ENCODE measurements around the gene RAB1B. TPM values are rescaled to one million over a fixed set of nuclear protein-coding genes. Genes with fewer than 3 reads are reported as not detected.
A peak's percentile ranks its signal among the peaks of the same experiment; 100 is the strongest.
"Not testable (repeated sequence)": the region's sequence is repeated elsewhere in the genome, so short reads cannot be mapped to it uniquely, and the experiment has no call there.

RAB1B gene
- total RNA-seq, 1 donor from 2014 or later: 123 TPM

- no peak overlapping the region for H3K27ac Mint-ChIP-seq
- no peaks in the 10 kb centered on the region for H3K36me3 Mint-ChIP-seq (ENCODE audit: low read depth)
- H3K4me1 Mint-ChIP-seq: peaks cover 3% of the 10 kb centered on the region
- intact Hi-C loops (cut with micrococcal nuclease): no loop called here
- no peak overlapping the region for H3K4me3 Mint-ChIP-seq
- no peaks in the 10 kb centered on the region for H3K9me3 Mint-ChIP-seq
- H3K27me3 Mint-ChIP-seq: peaks cover 15% of the 10 kb centered on the region
- DNase-seq: no peak
Observed at GRCh38 chr11:66297610-66298009, 29.2 kb downstream of the RAB1B start.

- Mint-ChIP-seq H3K27ac (no peak overlapping the region), H3K9me3 (no peaks in the 10 kb centered on the region), H3K36me3 (ENCODE audit: low read depth) (no peaks in the 10 kb centered on the region), H3K4me3 (no peak overlapping the region), H3K27me3 (peaks cover 3% of the 10 kb centered on the region), H3K4me1 (no peaks in the 10 kb centered on the region)
- intact Hi-C loops (cut with micrococcal nuclease): no loop called here
- DNase-seq: no peak
Observed at GRCh38 chr11:66299186-66299585, 30.7 kb downstream of the RAB1B start.

DNA sequence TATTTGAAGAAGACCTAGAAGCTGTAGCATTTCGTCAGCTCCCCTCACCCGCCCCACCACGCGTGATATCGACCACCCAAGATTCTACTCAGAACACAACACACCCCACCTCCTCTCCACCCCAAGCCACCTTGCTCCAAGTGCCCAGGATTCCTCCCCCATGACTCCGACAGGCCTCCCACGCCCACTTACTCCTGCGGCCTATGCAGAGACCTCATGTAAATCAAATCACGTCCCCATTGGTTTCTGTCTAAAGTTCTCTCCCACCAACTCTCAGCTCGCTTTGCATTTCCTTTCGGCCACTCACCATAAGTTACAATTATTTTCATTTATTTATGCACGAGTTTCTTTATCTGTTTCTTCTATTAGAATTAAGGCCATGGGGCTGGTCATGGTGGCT lies 34.2 kb downstream of the RAB1B start:
- intact Hi-C loops (cut with micrococcal nuclease): no loop called here
- H3K4me3 Mint-ChIP-seq: no peak overlapping the region
- H3K4me1 Mint-ChIP-seq: no peaks in the 10 kb centered on the region
- no peaks in the 10 kb centered on the region for H3K36me3 Mint-ChIP-seq (ENCODE audit: low read depth)
- H3K27ac Mint-ChIP-seq: no peak overlapping the region
- peaks cover 5% of the 10 kb centered on the region for H3K27me3 Mint-ChIP-seq
- H3K9me3 Mint-ChIP-seq: no peaks in the 10 kb centered on the region
- DNase-seq: no peak

DNA sequence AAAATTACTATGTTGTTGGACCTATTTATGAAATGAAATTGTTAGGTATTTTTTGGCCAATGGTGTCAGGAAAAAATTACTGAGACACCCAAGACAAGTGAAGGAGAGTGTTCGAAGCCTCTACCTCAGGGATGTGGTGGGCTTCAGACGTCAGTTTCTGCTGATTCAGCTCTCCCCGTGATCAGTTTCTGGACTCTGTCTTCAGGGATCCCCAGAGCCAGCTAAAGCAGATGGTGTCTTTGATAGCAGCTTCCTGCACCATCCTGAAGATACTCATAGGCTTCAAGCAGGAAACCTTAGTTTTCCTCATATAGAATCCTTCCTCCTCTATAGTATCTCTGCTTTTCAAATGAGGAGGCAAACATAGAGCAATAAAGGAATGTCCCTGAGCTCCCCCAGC lies 41.0 kb downstream of the RAB1B start:
- intact Hi-C loops (cut with micrococcal nuclease): no loop called here
- DNase-seq: no peak
- H3K9me3 Mint-ChIP-seq: no peaks in the 10 kb centered on the region
- H3K4me1 Mint-ChIP-seq: peaks cover 14% of the 10 kb centered on the region
- H3K27ac Mint-ChIP-seq: no peak overlapping the region
- no peak overlapping the region for H3K4me3 Mint-ChIP-seq
- H3K27me3 Mint-ChIP-seq: peaks cover 5% of the 10 kb centered on the region
- no peaks in the 10 kb centered on the region for H3K36me3 Mint-ChIP-seq (ENCODE audit: low read depth)

DNA sequence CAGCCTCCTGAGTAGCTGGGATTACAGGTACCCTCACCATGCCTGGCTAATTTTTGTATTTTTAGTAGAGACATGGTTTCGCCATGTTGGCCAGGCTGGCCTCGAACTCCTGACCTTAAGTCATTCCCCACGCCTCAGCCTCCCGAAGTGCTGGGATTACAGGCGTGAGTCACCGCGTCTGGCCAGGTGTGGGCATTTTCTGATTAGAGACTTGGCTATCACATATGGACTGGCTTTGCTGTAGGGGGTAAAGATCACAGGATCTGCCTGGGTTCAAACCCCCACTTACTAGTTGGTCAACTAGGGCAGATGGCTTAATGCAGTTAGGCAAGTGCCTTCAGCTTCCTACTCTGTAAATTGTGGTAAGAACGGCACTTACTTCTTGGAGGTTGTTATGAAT lies 41.9 kb downstream of the RAB1B start:
- Mint-ChIP-seq H3K36me3 (ENCODE audit: low read depth) (no peaks in the 10 kb centered on the region), H3K4me3 (no peak overlapping the region), H3K27ac (no peak overlapping the region), H3K9me3 (no peaks in the 10 kb centered on the region), H3K27me3 (peaks cover 6% of the 10 kb centered on the region), H3K4me1 (peaks cover 17% of the 10 kb centered on the region)
- no peak for DNase-seq
- intact Hi-C loops (cut with micrococcal nuclease): no loop called here

GRCh38 chr11:66310803-66311440 lies 42.5 kb downstream of the RAB1B start:
- intact Hi-C loops (cut with micrococcal nuclease); H3K9me3 Mint-ChIP-seq; H3K36me3 Mint-ChIP-seq (ENCODE audit: low read depth); H3K4me3 Mint-ChIP-seq; H3K27me3 Mint-ChIP-seq; H3K27ac Mint-ChIP-seq; DNase-seq: not testable (repeated sequence)
- H3K4me1 Mint-ChIP-seq: peaks cover 19% of the 10 kb centered on the region

GRCh38 chr11:66311470-66311964 lies 43.1 kb downstream of the RAB1B start:
- peaks cover 8% of the 10 kb centered on the region for H3K27me3 Mint-ChIP-seq
- H3K9me3 Mint-ChIP-seq: no peaks in the 10 kb centered on the region
- peaks cover 19% of the 10 kb centered on the region for H3K4me1 Mint-ChIP-seq
- DNase-seq: no peak
- peak overlapping the region; percentile 97 for H3K27ac Mint-ChIP-seq
- peak overlapping the region; percentile 91 for H3K4me3 Mint-ChIP-seq
- no peaks in the 10 kb centered on the region for H3K36me3 Mint-ChIP-seq (ENCODE audit: low read depth)
- intact Hi-C loops (cut with micrococcal nuclease): no loop called here

DNA sequence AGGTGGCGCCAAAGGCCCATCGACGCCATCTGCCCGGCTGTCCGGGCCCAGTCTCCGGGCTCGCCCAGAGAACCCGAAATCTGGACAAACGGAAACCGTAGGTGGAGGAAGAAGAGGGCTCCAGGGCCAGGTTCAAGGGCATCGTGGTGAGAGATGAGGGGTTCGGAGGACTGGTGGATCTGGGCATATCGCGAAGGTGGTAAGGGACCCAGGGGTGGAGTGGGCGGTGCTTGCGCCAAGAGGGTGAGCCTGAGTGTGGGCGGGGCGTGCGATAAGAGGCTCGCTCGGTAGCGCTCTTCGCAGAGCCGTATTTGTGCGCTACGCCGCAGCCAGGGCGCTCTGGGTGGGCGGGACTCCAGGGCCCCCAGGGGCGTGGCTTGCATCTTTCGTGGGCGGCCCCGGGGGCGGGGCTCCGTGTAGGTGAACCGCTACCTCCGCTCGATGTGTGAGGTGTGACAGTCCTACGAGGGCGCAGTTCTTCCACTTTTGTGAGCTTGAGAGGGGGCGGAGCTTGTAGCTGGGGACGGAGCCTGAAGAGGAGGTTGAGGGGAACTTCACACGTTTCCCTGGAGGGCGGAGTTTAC lies 43.6 kb downstream of the RAB1B start:
- peak; percentile 99 for DNase-seq
- intact Hi-C loops (cut with micrococcal nuclease): loop anchor here (1.0 kb wide), 4 partner anchors 16 to 77 kb away; partner anchors contain the start of genes BRMS1 and YIF1A
- no peaks in the 10 kb centered on the region for H3K36me3 Mint-ChIP-seq (ENCODE audit: low read depth)
- peak overlapping the region; percentile 97 for H3K27ac Mint-ChIP-seq
- H3K27me3 Mint-ChIP-seq: peaks cover 7% of the 10 kb centered on the region
- no peaks in the 10 kb centered on the region for H3K9me3 Mint-ChIP-seq
- peaks cover 19% of the 10 kb centered on the region for H3K4me1 Mint-ChIP-seq
- peak overlapping the region; percentile 91 for H3K4me3 Mint-ChIP-seq

GRCh38 chr11:66312549-66313320 lies 44.3 kb downstream of the RAB1B start:
- intact Hi-C loops (cut with micrococcal nuclease): loop anchor here (1.0 kb wide), 4 partner anchors 16 to 77 kb away; partner anchors contain the start of genes BRMS1 and YIF1A
- peak overlapping the region; percentile 91 for H3K4me3 Mint-ChIP-seq
- H3K4me1 Mint-ChIP-seq: peaks cover 24% of the 10 kb centered on the region
- no peaks in the 10 kb centered on the region for H3K9me3 Mint-ChIP-seq
- DNase-seq: peak; percentile 99
- peaks cover 3% of the 10 kb centered on the region for H3K27me3 Mint-ChIP-seq
- peak overlapping the region; percentile 97 for H3K27ac Mint-ChIP-seq
- H3K36me3 Mint-ChIP-seq (ENCODE audit: low read depth): no peaks in the 10 kb centered on the region

DNA sequence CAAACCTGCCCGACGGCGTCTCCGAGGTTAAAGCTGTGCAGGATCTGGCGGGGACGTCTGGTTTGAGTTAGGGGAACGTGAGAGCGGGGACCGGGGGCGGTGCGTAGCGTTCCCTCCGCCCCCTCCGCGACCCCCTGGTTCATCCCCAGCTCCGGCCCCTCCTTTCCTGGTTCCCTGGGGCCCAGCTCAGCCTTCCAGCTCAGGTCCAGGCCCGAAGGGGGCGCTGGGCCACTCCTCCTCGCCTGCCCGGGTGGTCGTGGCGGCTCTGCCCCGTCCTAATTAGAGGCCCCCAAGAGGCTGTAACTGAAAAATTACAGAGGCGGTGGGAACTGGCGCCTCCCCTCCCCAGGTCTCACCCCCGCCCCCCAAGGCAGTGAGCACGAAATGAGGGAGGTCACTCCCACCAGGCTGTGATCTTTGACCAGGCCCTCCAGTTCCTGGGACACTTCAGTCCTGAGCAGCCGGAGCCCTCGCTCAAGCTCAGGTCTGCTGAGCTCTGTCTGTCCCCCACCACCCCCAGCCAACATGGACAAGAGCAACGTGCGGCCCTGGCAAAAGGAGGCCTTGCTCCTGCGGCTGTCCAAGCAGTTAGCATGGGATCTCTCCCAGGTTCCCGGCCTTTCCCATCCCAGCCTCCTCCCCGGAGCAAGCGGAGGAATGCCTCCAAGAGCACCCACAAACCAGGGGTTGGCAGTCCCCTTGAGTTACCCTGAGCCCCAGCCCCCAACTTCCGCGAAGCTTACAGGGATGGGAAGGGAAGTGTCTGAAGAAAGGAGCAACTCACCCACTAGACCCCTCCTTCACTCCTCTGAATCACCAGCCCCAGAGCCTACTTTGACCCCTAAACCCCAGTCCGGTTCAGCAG lies 45.1 kb downstream of the RAB1B start:
- intact Hi-C loops (cut with micrococcal nuclease): no loop called here

GRCh38 chr11:66314186-66314501 lies 45.7 kb downstream of the RAB1B start:
- peaks cover 3% of the 10 kb centered on the region for H3K27me3 Mint-ChIP-seq
- peak overlapping the region; percentile 63 for H3K4me3 Mint-ChIP-seq
- H3K27ac Mint-ChIP-seq: peak overlapping the region; percentile 63
- no peak for DNase-seq
- no peaks in the 10 kb centered on the region for H3K36me3 Mint-ChIP-seq (ENCODE audit: low read depth)
- H3K4me1 Mint-ChIP-seq: peaks cover 36% of the 10 kb centered on the region
- intact Hi-C loops (cut with micrococcal nuclease): no loop called here
- no peaks in the 10 kb centered on the region for H3K9me3 Mint-ChIP-seq

More for the DNA sequence above, 45.1 kb downstream of the RAB1B start:
- Mint-ChIP-seq H3K27ac (peak overlapping the region; percentile 97), H3K9me3 (no peaks in the 10 kb centered on the region), H3K4me3 (peak overlapping the region; percentile 91), H3K4me1 (peaks cover 31% of the 10 kb centered on the region), H3K36me3 (ENCODE audit: low read depth) (no peaks in the 10 kb centered on the region), H3K27me3 (peaks cover 3% of the 10 kb centered on the region)
- DNase-seq: no peak

GRCh38 chr11:66314561-66315497 lies 46.4 kb downstream of the RAB1B start:
- peaks cover 39% of the 10 kb centered on the region for H3K4me1 Mint-ChIP-seq
- peaks cover 3% of the 10 kb centered on the region for H3K27me3 Mint-ChIP-seq
- no peak for DNase-seq
- peak overlapping the region; percentile 53 for H3K27ac Mint-ChIP-seq
- H3K9me3 Mint-ChIP-seq: no peaks in the 10 kb centered on the region
- H3K36me3 Mint-ChIP-seq (ENCODE audit: low read depth): no peaks in the 10 kb centered on the region
- peak overlapping the region; percentile 14 for H3K4me3 Mint-ChIP-seq
- intact Hi-C loops (cut with micrococcal nuclease): no loop called here

- Mint-ChIP-seq H3K36me3 (ENCODE audit: low read depth) (no peaks in the 10 kb centered on the region), H3K27me3 (peaks cover 3% of the 10 kb centered on the region), H3K9me3 (no peaks in the 10 kb centered on the region), H3K4me1 (peaks cover 40% of the 10 kb centered on the region), H3K4me3 (peak overlapping the region; percentile 14), H3K27ac (peak overlapping the region; percentile 53)
- intact Hi-C loops (cut with micrococcal nuclease): no loop called here
- no peak for DNase-seq
Observed at GRCh38 chr11:66315498-66315885, 47.1 kb downstream of the RAB1B start.

Measured in activated CD4-positive, alpha-beta T cell treated with anti-CD3 and anti-CD28 coated beads, Interleukin-2, amount 10 ng/mL, durations not matched to agents 24 days and 14 days (primary cell).